ENCODE data around the gene CDYL2.
"Not testable (repeated sequence)": the region's sequence is repeated elsewhere in the genome, so short reads cannot be mapped to it uniquely, and the experiment has no call there.

Gene CDYL2

GRCh38 chr16:80727066-80727763 is 77.2 kb downstream of the CDYL2 start:
- H3K9me3 ChIP-seq (replicated peaks in 1 of 2; ENCODE audit: control insufficient read depth in 2 of 2, insufficient read depth in 1 of 2, low read depth in 1 of 2, low read length in 2 of 2); H3K4me3 ChIP-seq (ENCODE audit: low read length in 2 of 2); H3K9ac ChIP-seq (ENCODE audit: low read depth, low read length, poor library complexity); H3K4me2 ChIP-seq (ENCODE audit: insufficient read depth, low read length, poor library complexity, severe bottlenecking); H3K36me3 ChIP-seq (replicated peaks in 1 of 2; ENCODE audit: control insufficient read depth in 2 of 2, insufficient read depth in 2 of 2, low read length in 2 of 2); H3K4ac ChIP-seq (ENCODE audit: low read length); H3K79me1 ChIP-seq (ENCODE audit: low read depth, low read length); H3K27me3 ChIP-seq (ENCODE audit: control insufficient read depth in 3 of 3, insufficient read depth in 3 of 3, low read depth in 1 of 3, low read length in 3 of 3); H3K18ac ChIP-seq (ENCODE audit: low read length); H2AK5ac ChIP-seq (ENCODE audit: low read depth, low read length); H2BK120ac ChIP-seq (ENCODE audit: low read depth, low read length); H4K8ac ChIP-seq (ENCODE audit: low read depth, low read length); H2BK12ac ChIP-seq (ENCODE audit: low read length); H4K91ac ChIP-seq (ENCODE audit: low read depth, low read length, poor library complexity); H2AFZ ChIP-seq (ENCODE audit: low read length); H2BK5ac ChIP-seq (ENCODE audit: low read length); H3K14ac ChIP-seq (ENCODE audit: low read length); H3K4me1 ChIP-seq (ENCODE audit: control insufficient read depth in 2 of 2, insufficient read depth in 1 of 2, low read depth in 1 of 2, low read length in 2 of 2); H3K23ac ChIP-seq (ENCODE audit: low read depth, low read length, poor library complexity); H2BK15ac ChIP-seq (ENCODE audit: low read length); H3K27ac ChIP-seq (replicated peaks; ENCODE audit: low read length); DNase-seq (ENCODE audit: low spot score): not testable (repeated sequence)
- no CpG with 5 or more reads among the region's 29 CpGs for WGBS, 2 donors (ENCODE audit: extremely low coverage in 2 of 2, insufficient read length in 2 of 2, insufficient replicate concordance in 1 of 2)

GRCh38 chr16:80725566-80726162 is 78.7 kb downstream of the CDYL2 start:
- H3K9me3 ChIP-seq (replicated peaks in 1 of 2; ENCODE audit: control insufficient read depth in 2 of 2, insufficient read depth in 1 of 2, low read depth in 1 of 2, low read length in 2 of 2): peaks cover 0 to 4% of the 10 kb centered on the region in 2 donors
- H3K4me2 ChIP-seq (ENCODE audit: insufficient read depth, low read length, poor library complexity, severe bottlenecking): no peak overlapping the region
- H2BK120ac ChIP-seq (ENCODE audit: low read depth, low read length): no peak overlapping the region
- no peak for DNase-seq (ENCODE audit: low spot score)
- no peak overlapping the region for H4K8ac ChIP-seq (ENCODE audit: low read depth, low read length)
- H3K79me1 ChIP-seq (ENCODE audit: low read depth, low read length): no peaks in the 10 kb centered on the region
- no peak overlapping the region for H3K27ac ChIP-seq (replicated peaks; ENCODE audit: low read length)
- H4K91ac ChIP-seq (ENCODE audit: low read depth, low read length, poor library complexity): no peak overlapping the region
- no peaks in the 10 kb centered on the region for H3K4me1 ChIP-seq (ENCODE audit: control insufficient read depth in 2 of 2, insufficient read depth in 1 of 2, low read depth in 1 of 2, low read length in 2 of 2)
- no peaks in the 10 kb centered on the region for H3K36me3 ChIP-seq (replicated peaks in 1 of 2; ENCODE audit: control insufficient read depth in 2 of 2, insufficient read depth in 2 of 2, low read length in 2 of 2)
- H3K14ac ChIP-seq (ENCODE audit: low read length): no peak overlapping the region
- no peak overlapping the region for H2BK12ac ChIP-seq (ENCODE audit: low read length)
- no peak overlapping the region for H3K4ac ChIP-seq (ENCODE audit: low read length)
- no peaks in the 10 kb centered on the region for H3K27me3 ChIP-seq (ENCODE audit: control insufficient read depth in 3 of 3, insufficient read depth in 3 of 3, low read depth in 1 of 3, low read length in 3 of 3)
- H3K23ac ChIP-seq (ENCODE audit: low read depth, low read length, poor library complexity): no peak overlapping the region
- H2AFZ ChIP-seq (ENCODE audit: low read length): no peak overlapping the region
- no CpG with 5 or more reads among the region's 9 CpGs for WGBS, 2 donors (ENCODE audit: extremely low coverage in 2 of 2, insufficient read length in 2 of 2, insufficient replicate concordance in 1 of 2)
- no peak overlapping the region for H2BK5ac ChIP-seq (ENCODE audit: low read length)
- no peak overlapping the region for H3K4me3 ChIP-seq (ENCODE audit: low read length in 2 of 2)
- no peak overlapping the region for H2AK5ac ChIP-seq (ENCODE audit: low read depth, low read length)
- no peak overlapping the region for H2BK15ac ChIP-seq (ENCODE audit: low read length)
- no peak overlapping the region for H3K9ac ChIP-seq (ENCODE audit: low read depth, low read length, poor library complexity)
- no peak overlapping the region for H3K18ac ChIP-seq (ENCODE audit: low read length)

GRCh38 chr16:80723981-80724380 is 80.4 kb downstream of the CDYL2 start:
- Histone ChIP-seq H2AFZ (ENCODE audit: low read length) (no peak overlapping the region), H3K9me3 (replicated peaks in 1 of 2; ENCODE audit: control insufficient read depth in 2 of 2, insufficient read depth in 1 of 2, low read depth in 1 of 2, low read length in 2 of 2) (peaks cover 0 to 4% of the 10 kb centered on the region in 2 donors), H4K91ac (ENCODE audit: low read depth, low read length, poor library complexity) (no peak overlapping the region), H3K27me3 (ENCODE audit: control insufficient read depth in 3 of 3, insufficient read depth in 3 of 3, low read depth in 1 of 3, low read length in 3 of 3) (no peaks in the 10 kb centered on the region), H3K36me3 (replicated peaks in 1 of 2; ENCODE audit: control insufficient read depth in 2 of 2, insufficient read depth in 2 of 2, low read length in 2 of 2) (no peaks in the 10 kb centered on the region), H3K14ac (ENCODE audit: low read length) (no peak overlapping the region), H3K9ac (ENCODE audit: low read depth, low read length, poor library complexity) (no peak overlapping the region), H2BK12ac (ENCODE audit: low read length) (no peak overlapping the region), H3K27ac (replicated peaks; ENCODE audit: low read length) (no peak overlapping the region), H3K4me2 (ENCODE audit: insufficient read depth, low read length, poor library complexity, severe bottlenecking) (no peak overlapping the region), H4K8ac (ENCODE audit: low read depth, low read length) (no peak overlapping the region), H3K4ac (ENCODE audit: low read length) (no peak overlapping the region), H3K4me3 (ENCODE audit: low read length in 2 of 2) (no peak overlapping the region), H3K79me1 (ENCODE audit: low read depth, low read length) (no peaks in the 10 kb centered on the region), H3K18ac (ENCODE audit: low read length) (no peak overlapping the region), H2BK120ac (ENCODE audit: low read depth, low read length) (no peak overlapping the region), H2BK15ac (ENCODE audit: low read length) (no peak overlapping the region), H3K4me1 (ENCODE audit: control insufficient read depth in 2 of 2, insufficient read depth in 1 of 2, low read depth in 1 of 2, low read length in 2 of 2) (no peaks in the 10 kb centered on the region), H2BK5ac (ENCODE audit: low read length) (no peak overlapping the region), H3K23ac (ENCODE audit: low read depth, low read length, poor library complexity) (no peak overlapping the region), H2AK5ac (ENCODE audit: low read depth, low read length) (no peak overlapping the region)
- no peak for DNase-seq (ENCODE audit: low spot score)

GRCh38 chr16:80723091-80723490 is 81.3 kb downstream of the CDYL2 start:
- Histone ChIP-seq H3K36me3 (replicated peaks in 1 of 2; ENCODE audit: control insufficient read depth in 2 of 2, insufficient read depth in 2 of 2, low read length in 2 of 2) (no peaks in the 10 kb centered on the region), H3K27ac (replicated peaks; ENCODE audit: low read length) (no peak overlapping the region), H3K4me1 (ENCODE audit: control insufficient read depth in 2 of 2, insufficient read depth in 1 of 2, low read depth in 1 of 2, low read length in 2 of 2) (peaks cover 0 to 6% of the 10 kb centered on the region in 2 donors), H3K4me2 (ENCODE audit: insufficient read depth, low read length, poor library complexity, severe bottlenecking) (no peak overlapping the region), H3K9ac (ENCODE audit: low read depth, low read length, poor library complexity) (no peak overlapping the region), H2BK5ac (ENCODE audit: low read length) (no peak overlapping the region), H2BK120ac (ENCODE audit: low read depth, low read length) (no peak overlapping the region), H4K91ac (ENCODE audit: low read depth, low read length, poor library complexity) (no peak overlapping the region), H4K8ac (ENCODE audit: low read depth, low read length) (no peak overlapping the region), H3K9me3 (replicated peaks in 1 of 2; ENCODE audit: control insufficient read depth in 2 of 2, insufficient read depth in 1 of 2, low read depth in 1 of 2, low read length in 2 of 2) (peaks cover 0 to 4% of the 10 kb centered on the region in 2 donors), H3K23ac (ENCODE audit: low read depth, low read length, poor library complexity) (no peak overlapping the region), H2BK12ac (ENCODE audit: low read length) (no peak overlapping the region), H3K4ac (ENCODE audit: low read length) (no peak overlapping the region), H3K4me3 (ENCODE audit: low read length in 2 of 2) (no peak overlapping the region), H3K18ac (ENCODE audit: low read length) (no peak overlapping the region), H3K14ac (ENCODE audit: low read length) (no peak overlapping the region), H3K27me3 (ENCODE audit: control insufficient read depth in 3 of 3, insufficient read depth in 3 of 3, low read depth in 1 of 3, low read length in 3 of 3) (no peaks in the 10 kb centered on the region), H3K79me1 (ENCODE audit: low read depth, low read length) (no peaks in the 10 kb centered on the region), H2BK15ac (ENCODE audit: low read length) (no peak overlapping the region), H2AK5ac (ENCODE audit: low read depth, low read length) (no peak overlapping the region), H2AFZ (ENCODE audit: low read length) (no peak overlapping the region)
- WGBS, 2 donors (ENCODE audit: extremely low coverage in 2 of 2, insufficient read length in 2 of 2, insufficient replicate concordance in 1 of 2): no CpG with 5 or more reads among the region's 4 CpGs
- no peak for DNase-seq (ENCODE audit: low spot score)

All from neuronal stem cell (in vitro differentiated cells).